ENCODE measurements around the gene FAM180B. TPM values are rescaled to one million over a fixed set of nuclear protein-coding genes. Genes with fewer than 3 reads are reported as not detected.

FAM180B gene
- polyA plus RNA-seq, 1 donor from 2014 or later, result not detected

- no peaks in the 10 kb centered on the region for H4K20me1 ChIP-seq (ENCODE audit: insufficient read depth)
- H3K9ac ChIP-seq (ENCODE audit: low read length), result no peak within 1 kb of the TSS
- H3K4me2 ChIP-seq (ENCODE audit: low read length), result no peak within 1 kb of the TSS
- no peak within 1 kb of the TSS for H2AFZ ChIP-seq (ENCODE audit: low read depth, low read length)
- no peaks in the 10 kb centered on the region for H3F3A ChIP-seq (ENCODE audit: insufficient read depth, low read length, poor library complexity, severe bottlenecking)
- H3K4me3 ChIP-seq (ENCODE audit: low read length), result no peak within 1 kb of the TSS
- no peaks in the 10 kb centered on the region for H3K9me3 ChIP-seq (ENCODE audit: low read length)
- TF ChIP-seq MXI1 (conservative IDR thresholded peaks at IDR 0.05; ENCODE audit: poor library complexity, severe bottlenecking) (no peak), SMC3 (conservative IDR thresholded peaks at IDR 0.05; ENCODE audit: poor library complexity) (no peak), EZH2 (IDR thresholded peaks at IDR 0.05; ENCODE audit: borderline replicate concordance, insufficient read depth, low read length, poor library complexity, severe bottlenecking) (no peak), EP300 (conservative IDR thresholded peaks at IDR 0.05; ENCODE audit: poor library complexity, severe bottlenecking) (no peak), TAF1 (IDR thresholded peaks at IDR 0.05; ENCODE audit: low read depth) (no peak)
- no peaks in the 10 kb centered on the region for H3K36me3 ChIP-seq (ENCODE audit: insufficient read depth, low read length)
- H3K27ac ChIP-seq (ENCODE audit: low read length), result no peak within 1 kb of the TSS
- no peaks in the 10 kb centered on the region for H3K79me2 ChIP-seq (replicated peaks; ENCODE audit: insufficient read depth, low read length)
- H3K9me2 ChIP-seq (ENCODE audit: insufficient read depth, low read length), result no peaks in the 10 kb centered on the region
- H3K27me3 ChIP-seq (ENCODE audit: insufficient read depth, low read depth, low read length), result peaks cover 16% of the 10 kb centered on the region
Measured at GRCh38 chr11:47565340-47566148, 20.9 kb upstream of the FAM180B start, which contains the start of gene PTPMT1. TSS of gene PTPMT1 (plus strand) at chr11:47565599. CDS start at chr11:47565623, 24 bp downstream.

- TF ChIP-seq SMC3 (conservative IDR thresholded peaks at IDR 0.05; ENCODE audit: poor library complexity) (no peak), EZH2 (IDR thresholded peaks at IDR 0.05; ENCODE audit: borderline replicate concordance, insufficient read depth, low read length, poor library complexity, severe bottlenecking) (no peak), TAF1 (IDR thresholded peaks at IDR 0.05; ENCODE audit: low read depth) (no peak), RAD21 (conservative IDR thresholded peaks at IDR 0.05) (no peak), EP300 (conservative IDR thresholded peaks at IDR 0.05; ENCODE audit: poor library complexity, severe bottlenecking) (no peak), POLR2AphosphoS5 (IDR thresholded peaks at IDR 0.05) (no peak)
- TF ChIP-seq, protein P1, sequence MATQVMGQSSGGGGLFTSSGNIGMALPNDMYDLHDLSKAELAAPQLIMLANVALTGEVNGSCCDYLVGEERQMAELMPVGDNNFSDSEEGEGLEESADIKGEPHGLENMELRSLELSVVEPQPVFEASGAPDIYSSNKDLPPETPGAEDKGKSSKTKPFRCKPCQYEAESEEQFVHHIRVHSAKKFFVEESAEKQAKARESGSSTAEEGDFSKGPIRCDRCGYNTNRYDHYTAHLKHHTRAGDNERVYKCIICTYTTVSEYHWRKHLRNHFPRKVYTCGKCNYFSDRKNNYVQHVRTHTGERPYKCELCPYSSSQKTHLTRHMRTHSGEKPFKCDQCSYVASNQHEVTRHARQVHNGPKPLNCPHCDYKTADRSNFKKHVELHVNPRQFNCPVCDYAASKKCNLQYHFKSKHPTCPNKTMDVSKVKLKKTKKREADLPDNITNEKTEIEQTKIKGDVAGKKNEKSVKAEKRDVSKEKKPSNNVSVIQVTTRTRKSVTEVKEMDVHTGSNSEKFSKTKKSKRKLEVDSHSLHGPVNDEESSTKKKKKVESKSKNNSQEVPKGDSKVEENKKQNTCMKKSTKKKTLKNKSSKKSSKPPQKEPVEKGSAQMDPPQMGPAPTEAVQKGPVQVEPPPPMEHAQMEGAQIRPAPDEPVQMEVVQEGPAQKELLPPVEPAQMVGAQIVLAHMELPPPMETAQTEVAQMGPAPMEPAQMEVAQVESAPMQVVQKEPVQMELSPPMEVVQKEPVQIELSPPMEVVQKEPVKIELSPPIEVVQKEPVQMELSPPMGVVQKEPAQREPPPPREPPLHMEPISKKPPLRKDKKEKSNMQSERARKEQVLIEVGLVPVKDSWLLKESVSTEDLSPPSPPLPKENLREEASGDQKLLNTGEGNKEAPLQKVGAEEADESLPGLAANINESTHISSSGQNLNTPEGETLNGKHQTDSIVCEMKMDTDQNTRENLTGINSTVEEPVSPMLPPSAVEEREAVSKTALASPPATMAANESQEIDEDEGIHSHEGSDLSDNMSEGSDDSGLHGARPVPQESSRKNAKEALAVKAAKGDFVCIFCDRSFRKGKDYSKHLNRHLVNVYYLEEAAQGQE (IDR thresholded peaks at IDR 0.05; ENCODE audit: borderline replicate concordance), result no peak
- TF ChIP-seq, protein P2, sequence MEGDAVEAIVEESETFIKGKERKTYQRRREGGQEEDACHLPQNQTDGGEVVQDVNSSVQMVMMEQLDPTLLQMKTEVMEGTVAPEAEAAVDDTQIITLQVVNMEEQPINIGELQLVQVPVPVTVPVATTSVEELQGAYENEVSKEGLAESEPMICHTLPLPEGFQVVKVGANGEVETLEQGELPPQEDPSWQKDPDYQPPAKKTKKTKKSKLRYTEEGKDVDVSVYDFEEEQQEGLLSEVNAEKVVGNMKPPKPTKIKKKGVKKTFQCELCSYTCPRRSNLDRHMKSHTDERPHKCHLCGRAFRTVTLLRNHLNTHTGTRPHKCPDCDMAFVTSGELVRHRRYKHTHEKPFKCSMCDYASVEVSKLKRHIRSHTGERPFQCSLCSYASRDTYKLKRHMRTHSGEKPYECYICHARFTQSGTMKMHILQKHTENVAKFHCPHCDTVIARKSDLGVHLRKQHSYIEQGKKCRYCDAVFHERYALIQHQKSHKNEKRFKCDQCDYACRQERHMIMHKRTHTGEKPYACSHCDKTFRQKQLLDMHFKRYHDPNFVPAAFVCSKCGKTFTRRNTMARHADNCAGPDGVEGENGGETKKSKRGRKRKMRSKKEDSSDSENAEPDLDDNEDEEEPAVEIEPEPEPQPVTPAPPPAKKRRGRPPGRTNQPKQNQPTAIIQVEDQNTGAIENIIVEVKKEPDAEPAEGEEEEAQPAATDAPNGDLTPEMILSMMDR (IDR thresholded peaks at IDR 0.05; ENCODE audit: poor library complexity, severe bottlenecking), result no peak
- Histone ChIP-seq H3K9me3 (ENCODE audit: low read length) (no peaks in the 10 kb centered on the region), H3K27me3 (ENCODE audit: insufficient read depth, low read depth, low read length) (peaks cover 16% of the 10 kb centered on the region), H3K27ac (ENCODE audit: low read length) (no peak overlapping the region), H3K4me3 (ENCODE audit: low read length) (no peak overlapping the region), H2AFZ (ENCODE audit: low read depth, low read length) (no peak overlapping the region), H3K4me2 (ENCODE audit: low read length) (no peak overlapping the region), H3K36me3 (ENCODE audit: insufficient read depth, low read length) (no peaks in the 10 kb centered on the region), H4K20me1 (ENCODE audit: insufficient read depth) (no peaks in the 10 kb centered on the region), H3F3A (ENCODE audit: insufficient read depth, low read length, poor library complexity, severe bottlenecking) (no peaks in the 10 kb centered on the region), H3K79me2 (replicated peaks; ENCODE audit: insufficient read depth, low read length) (no peaks in the 10 kb centered on the region), H3K9ac (ENCODE audit: low read length) (no peak overlapping the region), H3K9me2 (ENCODE audit: insufficient read depth, low read length) (no peaks in the 10 kb centered on the region)
Measured at GRCh38 chr11:47566149-47566698, 20.3 kb upstream of the FAM180B start.
